Pulmonary artery endothelial cell (primary cell): ENCODE data around the gene EZH1. TPM values are rescaled to one million over a fixed set of nuclear protein-coding genes. Genes with fewer than 3 reads are reported as not detected.
A peak's percentile ranks its signal among the peaks of the same experiment; 100 is the strongest.

ENCODE experiments used
- DNase-seq: peaks from one replicate; pipeline ENCODE4 v3.0.0-alpha.2; 2011; ENCODE audit warnings: low read depth, low spot score
- total RNA-seq: library from RNA; depleted of rRNA; stranded (reverse); fragments of >200 nt; gene quantifications from 2 replicates; pipeline ENCODE4 v1.2.3, GENCODE V29; 2014

Gene EZH1
- total RNA-seq: 7.5 and 13.4 TPM in 2 replicates

GRCh38 chr17:42744806-42745617 is at the start of gene EZH1:
EZH1 (minus strand) TSS chr17:42745040; CDS start chr17:42728941, 16,099 bp downstream.
- DNase-seq: peak; percentile 54

GRCh38 chr17:42792545-42792944 is 47.7 kb upstream of the EZH1 start:
- DNase-seq: no peak

- DNase-seq: no peak
Measured at GRCh38 chr17:42791948-42792347, 47.1 kb upstream of the EZH1 start.

- no peak for DNase-seq
Measured at GRCh38 chr17:42787266-42787665, 42.4 kb upstream of the EZH1 start.

GRCh38 chr17:42784811-42785592 is 40.2 kb upstream of the EZH1 start:
- no peak for DNase-seq

DNA sequence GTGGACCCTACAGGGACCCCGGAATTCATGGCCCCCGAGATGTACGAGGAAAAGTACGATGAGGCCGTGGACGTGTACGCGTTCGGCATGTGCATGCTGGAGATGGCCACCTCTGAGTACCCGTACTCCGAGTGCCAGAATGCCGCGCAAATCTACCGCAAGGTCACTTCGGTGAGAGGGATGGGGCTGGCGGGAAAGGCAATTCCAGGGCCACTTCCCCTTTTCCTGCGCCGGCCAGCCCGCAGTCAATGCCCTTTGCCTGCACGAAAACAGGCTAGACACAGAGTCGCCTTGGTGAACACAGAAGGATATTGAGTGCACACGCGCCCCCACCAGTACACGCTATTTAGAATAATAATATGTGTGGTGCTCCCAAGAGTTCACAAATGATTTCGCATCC is 39.6 kb upstream of the EZH1 start:
- no peak for DNase-seq

DNA sequence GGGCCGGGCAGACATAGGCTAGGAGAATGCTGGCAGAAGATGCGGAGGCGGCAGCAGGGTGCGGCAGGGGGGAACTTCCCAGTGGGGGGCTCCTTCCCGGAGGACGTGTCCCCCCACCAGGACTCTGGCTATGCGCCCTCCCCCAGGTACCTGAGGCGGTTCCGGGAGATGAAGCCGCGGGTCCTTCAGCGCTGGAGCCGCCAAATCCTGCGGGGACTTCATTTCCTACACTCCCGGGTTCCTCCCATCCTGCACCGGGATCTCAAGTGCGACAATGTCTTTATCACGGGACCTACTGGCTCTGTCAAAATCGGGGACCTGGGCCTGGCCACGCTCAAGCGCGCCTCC is 38.9 kb upstream of the EZH1 start:
- DNase-seq: no peak

GRCh38 chr17:42783062-42783790 is 38.4 kb upstream of the EZH1 start:
- DNase-seq: no peak

DNA sequence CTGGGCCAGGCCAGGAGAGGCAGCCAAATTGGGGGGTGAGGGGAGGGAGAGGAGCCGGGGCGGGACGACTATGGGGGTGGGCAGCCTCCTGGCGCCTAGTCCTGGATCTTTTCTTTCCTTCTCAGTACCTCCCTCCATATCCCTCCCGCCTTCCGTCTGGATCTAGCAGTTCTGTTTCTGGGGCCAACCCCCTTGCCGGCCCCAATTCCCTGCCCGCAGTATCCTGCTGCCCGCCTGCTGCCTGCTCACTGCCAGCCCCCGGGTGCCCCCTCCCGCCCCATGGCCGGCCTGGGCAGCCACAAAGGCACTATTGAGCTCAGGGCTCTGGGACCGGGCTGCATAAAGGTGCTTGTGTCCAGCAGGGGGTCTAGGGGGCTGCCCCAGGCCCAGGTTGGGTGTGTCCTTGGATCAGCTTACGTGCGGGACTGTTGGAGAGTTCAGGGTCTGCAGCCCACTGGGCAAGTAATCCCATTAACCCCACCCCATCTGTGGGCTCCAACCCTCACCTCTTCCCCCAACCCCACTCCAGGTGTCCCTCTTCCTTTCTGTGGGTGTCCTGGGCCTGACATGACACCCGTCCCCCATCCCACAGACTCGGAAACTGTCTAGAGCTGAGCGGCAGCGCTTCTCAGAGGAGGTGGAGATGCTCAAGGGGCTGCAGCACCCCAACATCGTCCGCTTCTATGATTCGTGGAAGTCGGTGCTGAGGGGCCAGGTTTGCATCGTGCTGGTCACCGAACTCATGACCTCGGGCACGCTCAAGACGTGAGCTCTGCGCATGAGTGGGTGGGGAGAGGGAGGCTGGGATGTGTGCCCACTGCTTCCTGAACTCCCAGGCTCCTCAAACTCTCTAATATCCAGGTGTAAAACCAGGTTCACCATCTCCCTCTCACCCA is 37.6 kb upstream of the EZH1 start:
- DNase-seq: no peak

GRCh38 chr17:42781639-42782165 is 36.9 kb upstream of the EZH1 start:
- no peak for DNase-seq

DNA sequence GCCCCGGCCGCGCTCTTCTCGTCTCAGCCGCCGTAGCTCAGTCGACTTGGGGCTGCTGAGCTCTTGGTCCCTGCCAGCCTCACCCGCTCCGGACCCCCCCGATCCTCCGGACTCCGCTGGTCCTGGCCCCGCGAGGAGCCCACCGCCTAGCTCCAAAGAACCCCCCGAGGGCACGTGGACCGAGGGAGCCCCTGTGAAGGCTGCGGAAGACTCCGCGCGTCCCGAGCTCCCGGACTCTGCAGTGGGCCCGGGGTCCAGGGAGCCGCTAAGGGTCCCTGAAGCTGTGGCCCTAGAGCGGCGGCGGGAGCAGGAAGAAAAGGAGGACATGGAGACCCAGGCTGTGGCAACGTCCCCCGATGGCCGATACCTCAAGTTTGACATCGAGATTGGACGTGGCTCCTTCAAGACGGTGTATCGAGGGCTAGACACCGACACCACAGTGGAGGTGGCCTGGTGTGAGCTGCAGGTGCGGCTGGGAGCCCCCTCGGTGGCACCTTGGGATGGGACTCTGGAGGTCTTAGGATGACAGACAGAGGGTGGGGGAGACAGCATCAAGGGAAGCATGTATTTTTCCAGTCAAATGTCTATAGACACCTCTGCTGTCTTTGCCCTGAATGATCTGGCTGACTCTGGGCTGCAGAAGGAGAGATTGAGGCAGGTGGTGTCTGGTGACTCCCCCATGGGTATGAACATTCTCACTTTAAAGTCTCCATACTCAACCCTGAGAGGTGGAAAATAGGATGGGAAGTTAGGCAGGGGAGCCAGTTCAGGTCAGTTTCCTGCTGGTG is 36.2 kb upstream of the EZH1 start:
- no peak for DNase-seq

GRCh38 chr17:42779936-42780850 is 35.4 kb upstream of the EZH1 start, which contains the start of gene WNK4:
WNK4 (plus strand) TSS chr17:42780610; CDS start chr17:42780699, 89 bp downstream.
- DNase-seq: no peak

- no peak for DNase-seq
Measured at GRCh38 chr17:42779304-42779935, 34.6 kb upstream of the EZH1 start.

DNA sequence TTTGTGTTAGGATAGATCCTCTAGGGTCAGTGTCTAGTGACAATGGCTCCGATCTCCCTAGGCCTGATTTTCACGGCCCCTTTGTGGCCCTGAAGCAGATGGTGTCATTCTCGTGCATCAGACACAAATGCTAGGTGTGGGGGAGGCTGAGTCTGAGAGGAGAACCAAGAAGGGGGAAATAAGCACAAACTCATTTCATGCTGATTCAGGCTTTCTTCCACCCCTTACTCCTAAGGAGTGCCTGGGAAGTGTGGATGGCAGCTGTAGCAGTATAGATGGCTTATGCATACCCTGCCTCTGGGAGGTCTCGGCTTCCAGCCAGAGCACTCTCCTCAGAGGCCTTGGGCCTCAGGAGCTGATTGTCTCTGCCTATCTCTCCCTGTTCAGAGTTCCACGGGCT is 33.7 kb upstream of the EZH1 start:
- no peak for DNase-seq

DNA sequence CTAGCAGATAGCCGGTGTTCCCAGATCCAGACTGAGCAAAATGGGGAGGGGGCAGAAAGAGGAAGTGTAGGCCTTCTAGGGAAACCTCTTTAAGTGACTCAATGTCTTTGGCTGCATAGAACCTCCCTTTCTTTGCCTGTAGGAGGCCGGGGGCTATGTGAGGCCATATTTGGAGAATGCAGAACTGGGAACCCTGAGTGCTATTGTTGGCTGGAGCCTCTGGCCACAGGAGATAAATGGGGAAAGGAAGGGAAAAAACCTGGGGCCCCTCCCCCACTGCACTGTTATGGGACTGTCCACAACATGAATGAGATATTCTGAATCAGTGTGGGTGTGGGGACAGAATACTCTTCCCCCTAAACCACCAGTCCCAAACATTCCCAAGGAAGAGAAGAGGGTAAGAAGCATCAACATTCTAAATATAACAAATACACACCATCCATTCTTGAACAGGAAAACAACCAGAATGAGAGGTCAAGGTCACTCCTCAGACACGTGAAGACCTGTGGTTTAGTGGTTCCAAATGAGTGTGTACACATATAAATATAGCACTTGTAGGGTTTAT is 30.8 kb upstream of the EZH1 start:
- DNase-seq: no peak

DNA sequence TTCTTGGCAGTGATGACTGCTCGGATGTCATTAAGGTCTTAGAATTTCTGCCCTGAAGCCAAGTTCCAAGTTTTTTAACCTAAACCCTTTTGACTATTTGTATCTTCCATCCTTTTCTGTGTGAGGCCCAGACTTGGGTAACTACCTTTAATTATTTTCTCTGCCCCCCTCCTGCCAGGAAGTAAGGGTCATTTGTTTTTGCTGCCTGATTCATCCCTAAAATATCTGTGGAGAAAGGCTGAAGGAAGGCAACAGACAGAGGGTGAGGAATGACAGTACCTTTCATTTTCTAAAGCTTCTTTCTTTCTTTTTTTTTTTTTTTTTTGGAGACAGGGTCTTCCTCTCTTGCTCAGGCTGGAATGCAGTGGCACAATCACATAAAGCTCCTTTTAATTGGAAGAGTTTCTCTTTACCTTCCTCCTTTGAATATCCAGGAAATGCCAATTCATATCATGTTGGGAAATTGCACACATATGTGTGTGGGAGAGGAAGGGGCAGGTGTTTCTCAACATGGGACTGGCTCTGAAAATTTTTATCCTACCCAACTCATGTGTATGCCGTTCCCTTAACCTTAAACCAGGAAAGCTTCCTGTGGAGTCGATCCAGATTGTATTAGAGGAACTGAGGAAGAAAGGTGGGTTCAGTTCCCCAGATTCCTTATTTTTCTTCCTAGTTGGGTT is 29.4 kb upstream of the EZH1 start:
- DNase-seq: no peak

DNA sequence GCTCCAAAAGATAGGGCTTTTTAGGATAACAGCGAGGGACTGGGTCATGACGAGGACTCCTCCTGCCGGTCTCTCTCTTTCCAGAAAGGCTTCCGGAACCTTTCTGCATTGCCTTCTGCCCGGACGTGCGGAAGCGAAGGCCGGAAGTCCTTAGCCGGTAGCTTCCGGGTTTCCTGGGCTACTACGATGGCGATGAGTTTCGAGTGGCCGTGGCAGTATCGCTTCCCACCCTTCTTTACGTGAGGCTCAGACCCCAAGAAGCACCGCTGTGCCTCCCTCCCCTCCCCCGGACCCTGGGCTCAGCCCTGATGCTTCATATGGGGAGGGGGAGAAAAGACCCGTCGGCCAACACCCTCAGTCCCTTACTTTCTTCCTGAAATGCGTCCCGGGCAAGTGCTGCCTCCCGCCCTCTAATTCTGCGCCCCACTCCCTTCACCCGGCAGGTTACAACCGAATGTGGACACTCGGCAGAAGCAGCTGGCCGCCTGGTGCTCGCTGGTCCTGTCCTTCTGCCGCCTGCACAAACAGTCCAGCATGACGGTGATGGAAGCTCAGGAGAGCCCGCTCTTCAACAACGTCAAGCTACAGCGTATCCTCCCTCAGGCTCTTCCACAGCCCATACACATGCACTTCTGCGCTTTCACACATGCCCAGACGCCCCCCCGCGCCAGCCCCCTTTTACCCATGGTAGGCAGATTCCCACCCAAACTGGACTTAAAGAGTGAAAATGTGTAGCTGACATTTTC is 28.6 kb upstream of the EZH1 start, which contains the start of gene VPS25:
TSS of gene VPS25 (plus strand) at position 160 of the 746 bp plus-strand sequence. CDS start at position 187, 27 bp downstream.
- DNase-seq: no peak
